Epithelial cell of esophagus (primary cell): ENCODE data around the gene AHI1.

ENCODE experiments used
- DNase-seq: peaks from one replicate; pipeline ENCODE4 v3.0.0; 2010; ENCODE audit warnings: low read depth
- H3K4me3 ChIP-seq: 2 replicates; pipeline ENCODE4 v1.5.1; 2011; ENCODE audit warnings: mild to moderate bottlenecking, low read length, control low read depth
- CTCF ChIP-seq: IDR thresholded peaks from 2 replicates; pipeline ENCODE4 v1.5.1; 2011; ENCODE audit warnings: low read depth, mild to moderate bottlenecking, low read length, control low read depth, inconsistent platforms; ENCODE audit not compliant: insufficient read depth; ENCODE audit errors: missing control alignments

AHI1 gene

GRCh38 chr6:135240711-135241110 lies 256.8 kb downstream of the AHI1 start:
- DNase-seq: no peak
- no peak for TF ChIP-seq CTCF
- no peak overlapping the region for H3K4me3 ChIP-seq

- no peak for DNase-seq
- TF ChIP-seq CTCF: no peak
- no peak overlapping the region for H3K4me3 ChIP-seq
These were observed 260.8 kb downstream of the AHI1 start for GRCh38 chr6:135236732-135237131.

GRCh38 chr6:135236319-135236718 lies 261.2 kb downstream of the AHI1 start:
- TF ChIP-seq CTCF: no peak
- H3K4me3 ChIP-seq: no peak overlapping the region
- no peak for DNase-seq

- H3K4me3 ChIP-seq: no peak overlapping the region
- no peak for TF ChIP-seq CTCF
- no peak for DNase-seq
These were observed 261.8 kb downstream of the AHI1 start for GRCh38 chr6:135235716-135236115.

- no peak overlapping the region for H3K4me3 ChIP-seq
- no peak for DNase-seq
- TF ChIP-seq CTCF: no peak
These were observed 263.1 kb downstream of the AHI1 start for GRCh38 chr6:135234492-135234780.

- H3K4me3 ChIP-seq: no peak overlapping the region
- no peak for TF ChIP-seq CTCF
- no peak for DNase-seq
These were observed 263.7 kb downstream of the AHI1 start for GRCh38 chr6:135233686-135234491.
